Measurements from ENCODE around the gene SCFD2.

GRCh38 chr4:52943677-52944076 lies 422.2 kb downstream of the SCFD2 start:
- TF ChIP-seq CTCF (IDR thresholded peaks at IDR 0.05) = no peak
- no peak for TF ChIP-seq CBX2 (IDR thresholded peaks at IDR 0.05; ENCODE audit: borderline replicate concordance, low read depth)
- no peak for TF ChIP-seq EP300 (IDR thresholded peaks at IDR 0.05)
- no peak for TF ChIP-seq RAD21 (conservative IDR thresholded peaks at IDR 0.05 in 1 of 2, IDR thresholded peaks at IDR 0.05 in 1 of 2)
- no peak for TF ChIP-seq PHF8 (IDR thresholded peaks at IDR 0.05; ENCODE audit: borderline replicate concordance, low read depth)
- TF ChIP-seq REST (IDR thresholded peaks at IDR 0.05) = no peak
- no peak for TF ChIP-seq JUN (IDR thresholded peaks at IDR 0.05)
- no peak for TF ChIP-seq ZFP36 (IDR thresholded peaks at IDR 0.05; ENCODE audit: borderline replicate concordance, partially characterized antibody)
- no peak for TF ChIP-seq POLR2A (IDR thresholded peaks at IDR 0.05; ENCODE audit: low read length)
- TF ChIP-seq GATA3 (IDR thresholded peaks at IDR 0.05; ENCODE audit: borderline replicate concordance) = no peak
- no peak for TF ChIP-seq JUNB (IDR thresholded peaks at IDR 0.05)
- no peak for TF ChIP-seq NFE2L2 (conservative IDR thresholded peaks at IDR 0.05; ENCODE audit: low read length)
